ENCODE results near the gene MRPL41.
"Not testable (repeated sequence)": the region's sequence is repeated elsewhere in the genome, so short reads cannot be mapped to it uniquely, and the experiment has no call there.

DNA sequence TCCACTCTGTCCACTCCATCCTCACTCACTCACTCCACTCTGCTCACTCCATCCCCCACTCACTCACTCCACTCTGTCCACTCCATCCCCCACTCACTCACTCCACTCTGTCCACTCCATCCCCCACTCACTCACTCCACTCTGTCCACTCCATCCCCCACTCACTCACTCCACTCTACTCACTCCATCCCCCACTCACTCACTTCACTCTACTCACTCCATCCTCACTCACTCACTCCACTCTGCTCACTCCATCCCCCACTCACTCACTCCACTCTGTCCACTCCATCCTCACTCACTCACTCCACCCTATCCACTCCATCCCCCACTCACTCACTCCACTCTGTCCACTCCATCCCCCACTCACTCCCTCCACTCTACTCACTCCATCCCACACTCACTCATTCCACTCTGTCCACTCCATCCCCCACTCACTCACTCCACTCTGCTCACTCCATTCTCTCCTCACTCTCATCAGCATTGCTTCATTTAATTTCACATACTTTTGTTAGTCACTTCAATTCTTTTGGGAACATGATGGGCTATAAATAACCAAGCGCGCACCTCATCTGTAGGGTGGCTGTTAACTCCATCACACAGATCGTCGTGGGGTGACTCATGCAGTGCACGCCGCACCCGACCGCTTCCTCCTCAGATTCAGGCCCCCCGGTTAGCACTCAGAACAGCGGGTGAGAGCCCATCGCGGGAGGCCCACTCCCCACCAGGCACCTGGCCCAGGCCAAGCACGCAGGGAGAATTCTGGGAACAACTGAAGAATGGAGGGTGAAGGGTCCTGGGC lies 32.8 kb upstream of the MRPL41 start:
- TF ChIP-seq, protein P1, sequence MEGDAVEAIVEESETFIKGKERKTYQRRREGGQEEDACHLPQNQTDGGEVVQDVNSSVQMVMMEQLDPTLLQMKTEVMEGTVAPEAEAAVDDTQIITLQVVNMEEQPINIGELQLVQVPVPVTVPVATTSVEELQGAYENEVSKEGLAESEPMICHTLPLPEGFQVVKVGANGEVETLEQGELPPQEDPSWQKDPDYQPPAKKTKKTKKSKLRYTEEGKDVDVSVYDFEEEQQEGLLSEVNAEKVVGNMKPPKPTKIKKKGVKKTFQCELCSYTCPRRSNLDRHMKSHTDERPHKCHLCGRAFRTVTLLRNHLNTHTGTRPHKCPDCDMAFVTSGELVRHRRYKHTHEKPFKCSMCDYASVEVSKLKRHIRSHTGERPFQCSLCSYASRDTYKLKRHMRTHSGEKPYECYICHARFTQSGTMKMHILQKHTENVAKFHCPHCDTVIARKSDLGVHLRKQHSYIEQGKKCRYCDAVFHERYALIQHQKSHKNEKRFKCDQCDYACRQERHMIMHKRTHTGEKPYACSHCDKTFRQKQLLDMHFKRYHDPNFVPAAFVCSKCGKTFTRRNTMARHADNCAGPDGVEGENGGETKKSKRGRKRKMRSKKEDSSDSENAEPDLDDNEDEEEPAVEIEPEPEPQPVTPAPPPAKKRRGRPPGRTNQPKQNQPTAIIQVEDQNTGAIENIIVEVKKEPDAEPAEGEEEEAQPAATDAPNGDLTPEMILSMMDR (conservative IDR thresholded peaks at IDR 0.05; ENCODE audit: low read depth, low read length) = not testable (repeated sequence)
- not testable (repeated sequence) for TF ChIP-seq EZH2 (IDR thresholded peaks at IDR 0.05; ENCODE audit: borderline replicate concordance, low read depth, low read length, poor library complexity, severe bottlenecking)

Data from A673 (cell line).